HG03442 (cell line): Measurements from ENCODE around the gene ATP11B.

ENCODE experiments used
- ATAC-seq: cut with Tn5 transposase; IDR thresholded peaks from one replicate; pipeline ENCODE4 v1.9.1; 2021; ENCODE audit warnings: mild to moderate bottlenecking, moderate library complexity; ENCODE audit not compliant: unreplicated experiment

Gene ATP11B

GRCh38 chr3:182792901-182793662 lies at the start of gene ATP11B:
ATP11B (plus strand) TSS chr3:182793504; CDS start chr3:182793760, 256 bp downstream.
- ATAC-seq, result peak; percentile 69

- no peak for ATAC-seq
Observed at GRCh38 chr3:182746959-182747358, 46.3 kb upstream of the ATP11B start.

GRCh38 chr3:182755308-182755707 lies 38.0 kb upstream of the ATP11B start:
- no peak for ATAC-seq

DNA sequence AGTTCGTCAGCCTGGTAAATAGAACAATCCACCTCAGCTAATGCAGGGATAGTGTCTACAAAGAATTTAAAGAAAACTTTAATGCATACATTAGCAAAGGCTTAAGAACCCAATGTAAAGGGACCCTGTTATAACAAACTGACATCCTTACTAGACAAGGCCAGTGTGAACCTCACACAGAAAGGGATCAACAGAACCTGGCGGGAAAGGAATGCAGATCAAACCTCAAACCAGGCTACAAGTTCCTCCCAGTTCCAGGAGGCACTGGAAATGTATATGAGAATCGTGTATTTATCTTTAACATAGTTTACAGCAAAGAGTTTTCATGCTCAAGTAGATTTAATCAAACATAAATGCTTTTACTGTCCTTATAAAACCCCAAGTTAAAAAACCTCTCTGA lies 37.6 kb upstream of the ATP11B start:
- ATAC-seq, result no peak

GRCh38 chr3:182760576-182761164 lies 32.6 kb upstream of the ATP11B start:
- ATAC-seq, result no peak

DNA sequence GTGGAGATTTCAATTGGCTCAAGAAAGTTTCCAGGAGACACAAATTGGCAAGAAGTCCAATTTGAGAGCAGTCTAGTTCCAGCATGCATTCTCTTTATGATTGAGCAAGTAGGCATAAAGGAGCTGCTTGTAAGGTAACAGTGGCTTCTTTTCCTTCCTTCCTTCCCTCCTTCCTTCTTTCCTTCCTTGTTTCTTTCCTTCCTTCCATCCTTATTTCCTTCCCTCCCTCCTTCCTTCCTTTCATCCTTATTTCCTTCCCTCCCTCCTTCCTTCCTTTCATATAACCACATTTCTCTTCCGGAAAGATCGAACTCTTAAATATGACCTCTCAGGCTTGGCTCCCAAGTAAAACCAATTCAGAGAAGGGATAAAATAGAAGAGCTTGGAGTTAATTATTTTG lies 29.4 kb upstream of the ATP11B start:
- no peak for ATAC-seq

DNA sequence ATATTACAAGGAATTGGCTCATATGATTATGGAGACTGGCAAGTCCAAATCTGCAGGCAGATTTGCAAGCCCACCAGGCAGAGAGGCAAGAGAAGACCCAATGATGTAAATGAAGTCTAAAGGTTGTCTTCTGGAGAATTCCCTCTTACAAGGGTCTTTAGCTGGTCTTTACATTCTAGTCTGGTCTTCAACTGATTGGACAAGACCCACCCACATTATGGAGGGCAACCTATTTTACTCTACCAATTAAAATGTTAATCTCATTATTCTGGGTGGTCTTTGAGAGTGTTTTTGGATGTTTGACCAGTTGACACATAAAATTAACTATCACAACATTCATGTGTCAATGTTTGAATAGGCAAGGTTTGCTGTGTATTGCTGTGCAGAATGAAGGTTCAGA lies 28.0 kb upstream of the ATP11B start:
- ATAC-seq, result no peak

GRCh38 chr3:182766099-182766498 lies 27.2 kb upstream of the ATP11B start:
- no peak for ATAC-seq

GRCh38 chr3:182768413-182768812 lies 24.9 kb upstream of the ATP11B start:
- no peak for ATAC-seq

- no peak for ATAC-seq
Observed at GRCh38 chr3:182769673-182770072, 23.6 kb upstream of the ATP11B start.

- ATAC-seq, result peak; percentile 41
Observed at GRCh38 chr3:182782149-182782548, 11.2 kb upstream of the ATP11B start.

GRCh38 chr3:182783106-182783505 lies 10.2 kb upstream of the ATP11B start:
- ATAC-seq, result no peak

DNA sequence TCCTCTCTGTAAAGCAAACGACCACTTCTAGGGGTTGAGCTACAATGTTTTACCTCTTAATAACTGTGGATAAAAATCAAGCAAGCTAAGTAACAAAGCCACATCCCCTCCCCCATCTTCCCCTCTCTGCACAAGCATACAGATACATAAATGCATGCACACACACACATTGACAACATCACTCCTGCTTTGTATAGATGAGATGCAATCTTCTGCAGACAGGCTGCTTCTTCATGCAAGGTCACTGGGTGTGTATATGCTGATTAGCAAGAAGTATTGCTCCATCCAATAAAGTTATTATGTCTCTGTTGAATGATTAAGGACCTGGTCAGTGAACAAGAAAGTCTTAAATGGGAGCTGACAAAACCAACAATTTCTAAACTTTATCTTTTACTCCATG lies 8.8 kb upstream of the ATP11B start:
- no peak for ATAC-seq

GRCh38 chr3:182785142-182785541 lies 8.2 kb upstream of the ATP11B start:
- ATAC-seq, result no peak

GRCh38 chr3:182785756-182786155 lies 7.5 kb upstream of the ATP11B start:
- no peak for ATAC-seq

GRCh38 chr3:182786564-182787196 lies 6.6 kb upstream of the ATP11B start:
- ATAC-seq, result no peak

GRCh38 chr3:182787302-182788036 lies 5.8 kb upstream of the ATP11B start:
- ATAC-seq, result no peak

DNA sequence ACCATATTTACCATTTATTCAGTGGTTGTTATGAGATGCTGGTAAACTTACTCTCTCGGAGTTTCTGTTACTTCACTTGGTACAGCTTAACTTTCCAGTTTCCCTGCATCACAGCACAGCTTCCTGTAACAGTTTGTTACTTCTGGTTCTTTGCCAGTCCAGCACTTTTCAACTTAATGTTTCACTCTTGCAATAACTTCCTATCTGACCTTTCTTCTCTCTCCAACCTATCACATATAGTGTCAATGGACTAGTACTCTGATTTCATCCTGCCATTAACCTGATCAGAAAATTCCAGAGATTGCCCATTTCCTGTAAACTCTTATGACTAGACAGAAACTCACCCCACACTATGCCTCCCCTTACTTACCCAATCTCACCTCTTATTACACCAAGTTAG lies 3.9 kb upstream of the ATP11B start:
- no peak for ATAC-seq

GRCh38 chr3:182790612-182791011 lies 2.7 kb upstream of the ATP11B start:
- ATAC-seq, result no peak

- ATAC-seq, result peak; percentile 33
Observed at GRCh38 chr3:182793663-182794454, 555 bp downstream of the ATP11B start.
